CD4-positive, alpha-beta T cell treated with Interleukin-12 subunit alpha and Interleukin-12 subunit beta, for 1 hour (primary cell): Measurements from ENCODE around the gene TUBGCP2.

Source experiments
- DNase-seq: peaks from one replicate; pipeline ENCODE4 v3.0.0-alpha.2; 2020

Gene TUBGCP2

GRCh38 chr10:133308421-133309099, at the start of gene TUBGCP2, which contains the start of gene ZNF511:
TUBGCP2 (minus strand) TSS chr10:133308872; CDS start chr10:133302941, 5,931 bp downstream.
ZNF511 (plus strand) TSS chr10:133308914; CDS start chr10:133308944, 30 bp downstream.
- DNase-seq, result peak; percentile 93

- DNase-seq, result peak; percentile 80
Measured at GRCh38 chr10:133357285-133358161, 48.9 kb upstream of the TUBGCP2 start, which contains the start of gene FUOM. FUOM (minus strand) TSS chr10:133358019; CDS start chr10:133358007, 12 bp downstream.

GRCh38 chr10:133356549-133357284, 48.0 kb upstream of the TUBGCP2 start:
- no peak for DNase-seq

GRCh38 chr10:133355991-133356390, 47.3 kb upstream of the TUBGCP2 start:
- DNase-seq, result no peak

GRCh38 chr10:133355266-133355665, 46.6 kb upstream of the TUBGCP2 start:
- no peak for DNase-seq

- no peak for DNase-seq
Measured at GRCh38 chr10:133354672-133355240, 46.1 kb upstream of the TUBGCP2 start.

GRCh38 chr10:133353988-133354605, 45.4 kb upstream of the TUBGCP2 start:
- DNase-seq, result no peak

GRCh38 chr10:133353202-133353959, 44.7 kb upstream of the TUBGCP2 start:
- DNase-seq, result no peak

- no peak for DNase-seq
Measured at GRCh38 chr10:133351408-133352318, 43.0 kb upstream of the TUBGCP2 start.

GRCh38 chr10:133350950-133351329, 42.3 kb upstream of the TUBGCP2 start:
- DNase-seq, result no peak

- DNase-seq, result no peak
Measured at GRCh38 chr10:133350283-133350949, 41.7 kb upstream of the TUBGCP2 start.

- DNase-seq, result no peak
Measured at GRCh38 chr10:133349577-133350011, 40.9 kb upstream of the TUBGCP2 start.

- DNase-seq, result no peak
Measured at GRCh38 chr10:133349160-133349568, 40.5 kb upstream of the TUBGCP2 start.

GRCh38 chr10:133347710-133348517, 39.2 kb upstream of the TUBGCP2 start:
- no peak for DNase-seq

GRCh38 chr10:133346413-133346812, 37.7 kb upstream of the TUBGCP2 start:
- DNase-seq, result no peak

- no peak for DNase-seq
Measured at GRCh38 chr10:133344236-133344635, 35.6 kb upstream of the TUBGCP2 start.

GRCh38 chr10:133343558-133343957, 34.9 kb upstream of the TUBGCP2 start:
- DNase-seq, result no peak

GRCh38 chr10:133342942-133343341, 34.3 kb upstream of the TUBGCP2 start:
- DNase-seq, result no peak

GRCh38 chr10:133341983-133342382, 33.3 kb upstream of the TUBGCP2 start:
- DNase-seq, result no peak
